GM12878 (cell line): ENCODE measurements around the gene WDSUB1. TPM values are rescaled to one million over a fixed set of nuclear protein-coding genes. Genes with fewer than 3 reads are reported as not detected.

Experiments
- ATAC-seq: fragments of 200-7000 bp; cut with Tn5 transposase; 3 replicates; pipeline ENCODE4 v1.9.1; 2020; ENCODE audit warnings: mild to moderate bottlenecking, moderate library complexity
- BruUV-seq: library from RNA; stranded (reverse); fragments of 400-500 nt; replicated peaks from 2 replicates; lab custom pipeline; 2021; lab: Mats Ljungman, UMichigan
- CTCF ChIA-PET: fragments of 300-600 bp; sonication (Branson Sonifier 250); formaldehyde crosslinking; extraction: SDS; loops from one replicate; lab custom pipeline; 2021; ENCODE audit warnings: inconsistent platforms; lab: Yijun Ruan, JAX
- POLR2A ChIA-PET: fragments of 350-600 bp; formaldehyde crosslinking; extraction: SDS; loops from one replicate; lab custom pipeline; 2021; ENCODE audit warnings: inconsistent platforms; lab: Charles Lee
- RAD21 ChIA-PET: fragments of 300-600 bp; sonication (Branson Sonifier 250); formaldehyde crosslinking; loops from one replicate; lab custom pipeline; 2023; ENCODE audit warnings: antibody characterized with exemption; ENCODE audit not compliant: unreplicated experiment; lab: Charles Lee
- SMC1A ChIA-PET: fragments of 300-600 bp; sonication (Branson Sonifier 250); formaldehyde crosslinking; loops from one replicate; lab custom pipeline; 2023; ENCODE audit not compliant: unreplicated experiment, uncharacterized antibody; lab: Charles Lee
- DNase-seq: peaks from one replicate; pipeline ENCODE4 v3.0.0-alpha.2; 2011; ENCODE audit warnings: low read depth, low spot score
- FAIRE-seq: peaks from 3 replicates; lab custom pipeline; 2011; peaks lifted over from hg19 to GRCh38; lab: Jason Lieb, UNC
- H2AFZ ChIP-seq: 2 replicates; pipeline ENCODE4 v1.6.0; 2011; ENCODE audit warnings: low read depth, low read length, control low read depth; ENCODE audit not compliant: control insufficient read depth
- H3K27ac ChIP-seq: 2 replicates; pipeline ENCODE4 v1.5.1; 2011; ENCODE audit warnings: control low read depth; ENCODE audit not compliant: control insufficient read depth, insufficient read depth
- H3K27me3 ChIP-seq, 2 experiments: replicated peaks in 1 of 2; 2 replicates each; pipeline versions ENCODE4 v1.6.0 to v1.6.1; 2011; ENCODE audit warnings: low read length in 1 of 2; ENCODE audit not compliant: control insufficient read depth in 2 of 2, insufficient read depth in 2 of 2
- H3K36me3 ChIP-seq, 2 experiments: 2 replicates each; pipeline ENCODE4 v1.5.1; 2011; ENCODE audit warnings: low read length in 1 of 2; ENCODE audit not compliant: control insufficient read depth in 2 of 2, insufficient read depth in 2 of 2
- H3K4me1 ChIP-seq: 2 replicates; pipeline ENCODE4 v1.6.1; 2011; ENCODE audit warnings: mild to moderate bottlenecking, low read length, moderate library complexity, mixed read lengths; ENCODE audit not compliant: control insufficient read depth, insufficient read depth
- H3K4me2 ChIP-seq: 2 replicates; pipeline ENCODE4 v1.6.0; 2011; ENCODE audit warnings: control low read depth; ENCODE audit not compliant: control insufficient read depth, insufficient read depth
- H3K4me3 ChIP-seq: fragments of 200-600 bp; sonication (generic); 2 replicates; pipeline ENCODE4 v1.5.1; 2016
- H3K79me2 ChIP-seq: 2 replicates; pipeline ENCODE4 v1.6.0; 2011; ENCODE audit warnings: low read length; ENCODE audit not compliant: control insufficient read depth, insufficient read depth
- H3K9ac ChIP-seq: 2 replicates; pipeline ENCODE4 v1.8.0; 2011; ENCODE audit warnings: low read length, control low read depth, mixed read lengths; ENCODE audit not compliant: control insufficient read depth, insufficient read depth
- H3K9me3 ChIP-seq: replicated peaks from 3 replicates; pipeline ENCODE4 v1.5.1; 2011; ENCODE audit warnings: mild to moderate bottlenecking, low read length; ENCODE audit not compliant: control insufficient read depth, insufficient read depth
- H4K20me1 ChIP-seq: 2 replicates; pipeline ENCODE4 v1.6.0; 2011; ENCODE audit not compliant: control insufficient read depth, insufficient read depth
- CEBPZ ChIP-seq: fragments of 150-350 bp; IDR thresholded peaks from 2 replicates; pipeline ENCODE4 v1.6.1; 2016; ENCODE audit warnings: low read depth, low read length
- CHD1 ChIP-seq: IDR thresholded peaks from 2 replicates; pipeline ENCODE4 v1.6.1; 2012; ENCODE audit warnings: low read depth, low read length, improper control_type of control experiment
- CREB1 ChIP-seq: IDR thresholded peaks from 2 replicates; pipeline ENCODE4 v1.6.1; 2012; ENCODE audit warnings: low read depth, mild to moderate bottlenecking, inconsistent platforms
- EGR1 ChIP-seq, 2 experiments: IDR thresholded peaks; 1 replicate in 1 of 2; 2 replicates in 1 of 2; pipeline ENCODE4 v1.6.1; 2011 to 2012; ENCODE audit warnings: low read depth in 2 of 2, low read length in 2 of 2, borderline replicate concordance in 1 of 2, mild to moderate bottlenecking in 1 of 2, moderate library complexity in 1 of 2
- FOXM1 ChIP-seq: IDR thresholded peaks from 2 replicates; pipeline ENCODE4 v1.6.1; 2012; ENCODE audit warnings: low read depth, mild to moderate bottlenecking, inconsistent platforms, low read length, moderate library complexity
- GABPA ChIP-seq: IDR thresholded peaks from 2 replicates; pipeline ENCODE4 v1.6.1; 2014; ENCODE audit warnings: antibody characterized with exemption, low read depth, mild to moderate bottlenecking, inconsistent platforms
- KLF5 ChIP-seq: fragments of 450-650 bp; IDR thresholded peaks from 2 replicates; pipeline ENCODE4 v1.6.1; 2014; ENCODE audit warnings: mild to moderate bottlenecking; ENCODE audit not compliant: partially characterized antibody
- LARP7 ChIP-seq: fragments of 450-650 bp; IDR thresholded peaks from 2 replicates; pipeline ENCODE4 v1.6.1; 2017; ENCODE audit warnings: mild to moderate bottlenecking
- NFYA ChIP-seq: IDR thresholded peaks from 2 replicates; pipeline ENCODE4 v1.6.1; 2011; ENCODE audit warnings: low read depth, mild to moderate bottlenecking, low read length, improper control_type of control experiment, borderline replicate concordance
- PML ChIP-seq: IDR thresholded peaks from 2 replicates; pipeline ENCODE4 v1.6.1; 2012; ENCODE audit warnings: low read length, inconsistent platforms
- RAD21 ChIP-seq: IDR thresholded peaks from 2 replicates; pipeline ENCODE4 v1.6.1; 2011; ENCODE audit warnings: mild to moderate bottlenecking, low read depth, low read length, moderate library complexity; ENCODE audit not compliant: insufficient read depth
- RB1 ChIP-seq: fragments of 450-650 bp; formaldehyde crosslinking; IDR thresholded peaks from 2 replicates; pipeline ENCODE4 v1.6.1; 2017; ENCODE audit warnings: mild to moderate bottlenecking, borderline replicate concordance
- ZBTB33 ChIP-seq: fragments of 450-650 bp; IDR thresholded peaks from 2 replicates; pipeline ENCODE4 v1.6.1; 2017; ENCODE audit warnings: mild to moderate bottlenecking
- ZZZ3 ChIP-seq: IDR thresholded peaks from 2 replicates; pipeline ENCODE4 v1.6.1; 2011; ENCODE audit warnings: low read depth; ENCODE audit not compliant: control insufficient read depth, insufficient read length
- WGBS: methylation state at CpG from one replicate; pipeline ENCODE4 v1.1.6; 2016; ENCODE audit warnings: low lambda C conversion rate; ENCODE audit not compliant: insufficient replicate concordance, insufficient coverage; ENCODE audit errors: missing lambda C conversion rate; 5-methylcytosine and 5-hydroxymethylcytosine counted together
- in situ Hi-C: fragments of 300-500 bp; cut with MboI; formaldehyde crosslinking; loops from 9 replicates; pipeline ENCODE4 v1.14.3; 2018; ENCODE audit warnings: mixed read lengths
- intact Hi-C: fragments of 100-400 bp; cut with micrococcal nuclease; formaldehyde crosslinking; loops from one replicate; pipeline ENCODE4 v1.14.2; 2022; ENCODE audit not compliant: unreplicated experiment
- polyA plus RNA-seq, 11 experiments: library from polyadenylated mRNA; depleted of rRNA in 4 of 11; unstranded in 6 of 11; stranded (reverse) in 5 of 11; fragments of >200 nt; fragmentation: Nextera tagmentation in 4 of 11; fragmentation: Illumina TruSeq in 1 of 11; extraction: Ambion mirVana in 4 of 11; extraction: Trizol in 1 of 11; gene quantifications; 1 replicate in 1 of 11; 2 replicates in 10 of 11; pipeline versions ENCODE4 v1.2.1 to v1.2.3, GENCODE V29; 2011 to 2016; ENCODE audit warnings: inconsistent platforms in 2 of 11, missing spikeins in 2 of 11, low read depth in 1 of 11
- total RNA-seq, 4 experiments: library from RNA; depleted of rRNA in 3 of 4; stranded (reverse); fragments of >200 nt in 3 of 4; fragmentation: Illumina TruSeq in 1 of 4; extraction: Trizol in 1 of 4; gene quantifications; 2 replicates each; pipeline versions ENCODE4 v1.2.1 to v1.2.3, GENCODE V29; 2013 to 2021

The WDSUB1 gene
- total and polyA plus RNA-seq, 10 of the 15 experiments (the other 5 are each of a cell fraction or from before 2014, with no cell fraction given) = 4.4 to 12.7 (median 7.6) TPM

DNA sequence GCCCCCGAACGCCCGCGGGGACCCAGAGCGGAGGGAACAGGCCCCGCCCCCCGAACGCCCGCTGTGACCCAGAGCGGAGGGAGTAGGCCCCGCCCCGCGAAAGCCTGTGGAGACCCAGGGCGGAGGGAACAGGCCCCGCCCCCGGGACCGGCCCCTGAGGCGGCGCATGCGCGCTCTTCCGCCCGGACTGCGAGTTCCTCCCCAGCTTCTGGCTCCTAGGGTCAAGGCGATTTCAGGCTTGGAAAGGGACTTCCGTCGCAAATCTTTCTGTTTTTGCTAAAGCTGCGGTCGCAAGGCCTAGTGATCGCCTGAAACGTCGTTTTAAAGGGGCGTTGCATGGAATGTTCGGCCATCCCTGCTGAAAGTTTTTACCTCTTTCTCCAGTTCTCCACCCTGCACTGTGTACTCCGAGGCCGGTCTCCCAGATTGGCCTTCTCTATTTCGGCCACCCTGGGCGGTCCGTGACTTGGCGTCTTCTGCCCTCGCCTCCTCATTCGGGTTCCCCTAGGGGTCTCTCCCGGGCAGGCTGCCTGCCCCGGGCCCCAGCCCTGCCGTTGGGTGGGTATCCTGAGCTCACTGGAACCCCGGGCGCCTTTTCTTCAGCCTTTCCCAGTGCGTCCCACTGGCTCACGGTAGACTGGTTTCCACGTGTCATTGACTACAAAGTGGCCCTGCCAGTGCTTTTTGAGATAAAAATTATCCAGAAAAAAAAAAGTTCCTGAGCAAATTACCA lies 372 bp upstream of the WDSUB1 start (continued):
- no peak for TF ChIP-seq CEBPZ
- TF ChIP-seq FOXM1 = no peak
- TF ChIP-seq CHD1 = no peak
- TF ChIP-seq ZZZ3 = no peak

- TF ChIP-seq RB1 = no peak
- no peak for TF ChIP-seq CREB1
- no peak for TF ChIP-seq GABPA
- TF ChIP-seq EGR1 (IDR thresholded peaks at IDR 0.05; ENCODE audit: borderline replicate concordance in 1 of 2, low read depth in 2 of 2, low read length in 2 of 2) = no peak
- TF ChIP-seq KLF5 = no peak
- TF ChIP-seq RAD21 = no peak
- no peak for TF ChIP-seq ZBTB33
- no peak for TF ChIP-seq LARP7
- TF ChIP-seq NFYA = no peak
- no peak for TF ChIP-seq PML
- BruUV-seq = no TSS peak
- Histone ChIP-seq H3K4me2 (peak overlapping the region; percentile 58), H3K36me3 (no peaks in the 10 kb centered on the region), H4K20me1 (no peaks in the 10 kb centered on the region), H3K27me3 (no peaks in the 10 kb centered on the region), H3K4me1 (peaks cover 10% of the 10 kb centered on the region), H3K27ac (no peak overlapping the region), H3K4me3 (peak overlapping the region; percentile 86), H3K9me3 (peaks cover 4% of the 10 kb centered on the region; the same call in 2 of the 3 replicates), H3K79me2 (peaks cover 10% of the 10 kb centered on the region), H3K9ac (no peak overlapping the region; the same call in 1 of the 2 replicates), H2AFZ (no peak overlapping the region)
- WGBS = 89% methylated on average over 11 of the region's 11 CpGs
- ChIA-PET CTCF (interaction anchor here (0.9 kb wide), 1 partner anchor 36 kb away, joined by 3 read pairs; no protein-coding TSS in a partner anchor), RAD21 (interaction anchor here (0.8 to 0.9 kb wide), 2 partner anchors 8 to 35 kb away, joined by 3 to 4 read pairs; no protein-coding TSS in a partner anchor), POLR2A (interaction anchor here (1.5 kb wide), 1 partner anchor 36 kb away, joined by 7 read pairs; no protein-coding TSS in a partner anchor), SMC1A (interaction anchor here (1.4 to 2.3 kb wide), 2 partner anchors 17 to 36 kb away, joined by 3 to 5 read pairs; no protein-coding TSS in a partner anchor)
- DNase-seq = no peak
- ATAC-seq = no peak
- no peak for FAIRE-seq
- in situ Hi-C loops = no loop called here
- intact Hi-C loops = no loop called here
Measured at GRCh38 chr2:159285433-159285832, 1.1 kb downstream of the WDSUB1 start.
